Testis (tissue), 2 donors: ENCODE results near the gene PRR30.

ENCODE experiments used
- POLR2A ChIP-seq: fragments of 450-650 bp; IDR thresholded peaks from one replicate; pipeline ENCODE4 v1.6.1; 2017; ENCODE audit warnings: antibody characterized with exemption, mild to moderate bottlenecking, moderate library complexity
- TF ChIP-seq, protein P1 (sequence below), 3 experiments: fragments of 450-650 bp in 2 of 3; fragments of 200-600 bp in 1 of 3; sonication (generic) in 1 of 3; IDR thresholded peaks; one replicate each; pipeline ENCODE4 v1.5.1; 2016 to 2019; ENCODE audit warnings: antibody characterized with exemption in 3 of 3, mild to moderate bottlenecking in 2 of 3, moderate library complexity in 1 of 3

DNA sequence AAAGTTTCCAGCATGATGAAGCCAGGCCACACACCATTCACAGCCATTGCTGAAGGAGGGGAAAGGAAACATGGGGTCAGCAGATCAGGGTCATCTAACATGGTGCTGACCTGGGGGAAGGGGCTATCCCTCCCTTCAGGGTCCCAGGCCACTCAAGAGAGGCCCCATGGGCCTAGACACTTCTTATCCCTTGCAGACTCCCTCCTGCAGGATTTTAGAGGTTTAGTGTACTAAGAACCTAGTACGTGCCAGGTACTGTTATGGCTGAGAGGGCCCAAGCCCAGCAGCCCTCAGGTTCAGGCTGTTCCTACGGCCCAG is 43.8 kb downstream of the PRR30 start:
- TF ChIP-seq, protein P1, sequence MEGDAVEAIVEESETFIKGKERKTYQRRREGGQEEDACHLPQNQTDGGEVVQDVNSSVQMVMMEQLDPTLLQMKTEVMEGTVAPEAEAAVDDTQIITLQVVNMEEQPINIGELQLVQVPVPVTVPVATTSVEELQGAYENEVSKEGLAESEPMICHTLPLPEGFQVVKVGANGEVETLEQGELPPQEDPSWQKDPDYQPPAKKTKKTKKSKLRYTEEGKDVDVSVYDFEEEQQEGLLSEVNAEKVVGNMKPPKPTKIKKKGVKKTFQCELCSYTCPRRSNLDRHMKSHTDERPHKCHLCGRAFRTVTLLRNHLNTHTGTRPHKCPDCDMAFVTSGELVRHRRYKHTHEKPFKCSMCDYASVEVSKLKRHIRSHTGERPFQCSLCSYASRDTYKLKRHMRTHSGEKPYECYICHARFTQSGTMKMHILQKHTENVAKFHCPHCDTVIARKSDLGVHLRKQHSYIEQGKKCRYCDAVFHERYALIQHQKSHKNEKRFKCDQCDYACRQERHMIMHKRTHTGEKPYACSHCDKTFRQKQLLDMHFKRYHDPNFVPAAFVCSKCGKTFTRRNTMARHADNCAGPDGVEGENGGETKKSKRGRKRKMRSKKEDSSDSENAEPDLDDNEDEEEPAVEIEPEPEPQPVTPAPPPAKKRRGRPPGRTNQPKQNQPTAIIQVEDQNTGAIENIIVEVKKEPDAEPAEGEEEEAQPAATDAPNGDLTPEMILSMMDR (IDR thresholded peaks at IDR 0.05) = no peak
- no peak for TF ChIP-seq POLR2A
